GM19324 (cell line): Measurements from ENCODE around the gene INTS1.

Experiments used
- ATAC-seq: cut with Tn5 transposase; IDR thresholded peaks from one replicate; pipeline ENCODE4 v1.9.1; 2021; ENCODE audit warnings: mild to moderate bottlenecking, moderate library complexity; ENCODE audit not compliant: unreplicated experiment, low FRiP score

The INTS1 gene

DNA sequence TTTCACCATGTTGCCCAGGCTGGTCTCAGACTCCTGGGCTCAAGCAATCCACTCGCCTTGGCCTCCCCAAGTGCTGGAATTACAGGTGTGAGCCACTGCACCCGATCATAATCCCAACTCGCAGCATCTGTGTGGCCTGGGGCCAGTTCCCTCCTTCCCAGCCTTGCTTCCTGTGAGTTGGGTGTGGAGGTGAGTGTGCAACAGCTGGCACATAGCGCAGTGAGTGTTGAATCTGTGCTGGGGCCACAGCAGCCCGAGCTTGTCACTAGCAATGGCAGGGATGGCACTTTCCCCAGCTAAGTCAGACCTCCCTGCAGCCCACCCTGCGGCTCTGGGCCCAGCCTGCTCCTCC, 39.6 kb upstream of the INTS1 start:
- no peak for ATAC-seq

- ATAC-seq, result no peak
Observed at GRCh38 chr7:1542841-1543747, 38.9 kb upstream of the INTS1 start.

DNA sequence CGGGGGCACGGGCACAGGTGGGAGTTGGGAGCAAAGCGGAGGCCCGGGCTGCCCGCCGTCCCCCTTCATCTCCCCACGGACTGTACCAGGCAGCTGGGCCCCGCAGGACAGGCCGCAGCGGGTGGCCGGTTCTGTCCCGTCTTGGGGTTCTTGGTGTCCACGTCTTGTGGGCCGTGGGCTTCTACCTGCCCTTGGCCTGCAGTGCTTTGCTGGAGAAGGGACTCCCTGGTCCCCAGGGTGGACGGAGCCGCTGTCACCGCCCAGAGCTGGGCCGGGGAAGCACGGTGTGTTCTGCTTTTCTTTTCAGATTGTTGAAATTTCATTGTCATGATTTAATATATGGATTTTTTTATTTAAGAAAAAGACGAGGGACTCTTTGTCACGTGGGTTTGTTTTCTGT, 38.1 kb upstream of the INTS1 start:
- no peak for ATAC-seq

- ATAC-seq, result no peak
Observed at GRCh38 chr7:1541431-1542162, 37.4 kb upstream of the INTS1 start.

GRCh38 chr7:1540776-1541271, 36.6 kb upstream of the INTS1 start:
- ATAC-seq, result no peak

- ATAC-seq, result no peak
Observed at GRCh38 chr7:1539882-1540775, 35.9 kb upstream of the INTS1 start.

- ATAC-seq, result no peak
Observed at GRCh38 chr7:1539181-1539881, 35.1 kb upstream of the INTS1 start.

- no peak for ATAC-seq
Observed at GRCh38 chr7:1538544-1539180, 34.5 kb upstream of the INTS1 start.

DNA sequence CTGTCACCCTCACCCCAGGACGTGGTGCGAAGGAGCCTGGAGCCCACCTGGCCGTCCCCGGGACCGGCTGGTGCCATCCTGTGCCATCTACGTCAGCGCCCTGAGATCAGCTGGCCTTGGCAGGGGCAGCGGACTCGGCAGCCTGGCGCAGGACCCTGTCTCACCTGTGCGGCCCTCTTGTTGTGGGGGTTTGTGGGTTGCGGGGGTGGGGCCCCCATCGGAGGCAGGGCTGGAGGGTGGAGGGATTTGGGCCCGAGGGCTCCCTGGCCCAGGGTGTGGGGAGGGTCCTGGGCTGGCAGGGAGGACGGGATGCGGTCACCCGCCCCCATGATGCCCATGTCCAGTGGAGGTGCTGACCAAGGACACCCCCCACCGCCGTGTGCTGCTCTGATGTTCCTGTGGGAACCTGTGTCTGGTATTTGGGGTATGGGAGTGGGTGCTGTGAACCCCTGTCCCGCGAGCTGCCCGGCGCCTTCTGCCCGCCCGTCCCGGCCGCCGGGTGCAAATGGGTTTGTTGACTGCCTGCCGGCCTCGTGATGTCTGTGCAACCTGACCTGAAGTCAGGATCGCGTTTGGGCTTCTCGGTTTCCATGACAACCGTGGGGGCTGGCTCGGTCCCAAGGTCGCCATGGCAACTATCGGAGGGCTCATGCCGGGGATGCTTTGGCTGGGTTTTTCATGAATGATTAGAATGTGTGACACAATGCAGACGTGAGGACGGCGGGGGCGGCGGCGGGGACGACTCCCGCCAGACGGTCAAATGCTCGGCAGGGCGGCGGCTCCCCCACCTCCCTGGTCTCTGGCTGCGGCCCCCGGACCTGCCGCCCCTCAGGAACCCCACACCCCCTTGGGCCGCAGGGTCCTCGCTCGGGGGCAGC, 33.6 kb upstream of the INTS1 start:
- no peak for ATAC-seq

DNA sequence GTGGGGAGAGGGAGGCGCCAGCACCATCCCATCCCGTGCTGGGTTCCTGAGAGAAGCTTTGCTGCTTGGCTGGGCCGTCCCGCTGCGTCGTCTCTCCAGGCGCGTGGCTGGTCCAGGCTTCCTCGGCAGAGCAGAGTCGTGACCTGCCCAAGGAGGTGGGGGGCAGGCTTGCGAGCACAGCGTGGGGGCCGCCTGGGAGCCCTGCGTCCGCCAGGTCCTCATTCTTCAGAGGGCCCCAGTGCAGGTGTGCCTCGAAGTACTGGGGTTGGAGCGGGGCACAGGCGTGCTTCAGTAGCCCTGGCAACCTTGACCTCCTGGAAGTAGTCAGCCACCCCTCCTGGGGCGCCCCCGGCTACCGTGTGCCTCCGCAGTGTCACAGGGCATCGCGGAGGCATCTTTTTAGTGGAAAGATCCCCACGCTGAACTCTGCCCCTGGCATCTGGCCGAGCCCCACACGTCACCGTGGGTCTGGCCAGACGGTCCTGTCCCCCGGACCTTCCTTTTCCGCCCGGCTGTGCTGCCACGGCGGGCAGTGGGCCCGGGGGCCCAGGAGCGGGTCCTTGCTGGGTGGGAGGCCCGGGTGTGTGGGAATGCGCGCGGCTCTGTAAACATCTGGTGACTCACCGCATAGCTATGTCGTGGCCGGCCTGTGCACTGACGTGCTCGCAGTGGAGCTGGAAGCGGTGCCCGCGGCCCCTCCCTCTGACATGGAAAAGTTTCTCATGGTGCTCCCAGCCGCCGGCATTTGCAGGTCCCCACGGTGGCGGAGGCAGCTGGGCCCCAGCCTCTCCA, 32.8 kb upstream of the INTS1 start:
- no peak for ATAC-seq

DNA sequence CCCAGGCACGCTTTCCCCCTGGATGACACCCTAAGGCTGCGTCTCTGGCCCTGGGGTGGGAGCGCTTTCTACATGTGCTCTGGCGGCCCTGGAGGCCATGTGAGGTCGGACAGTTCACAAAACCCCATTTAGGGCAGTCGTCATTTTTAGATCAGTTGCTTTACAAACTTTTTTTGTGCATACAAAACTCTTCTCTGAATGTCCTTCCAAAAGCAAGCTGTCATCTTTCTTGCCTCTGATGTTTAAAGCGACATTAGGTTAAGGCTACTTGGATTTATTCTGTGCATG, 32.2 kb upstream of the INTS1 start:
- no peak for ATAC-seq

DNA sequence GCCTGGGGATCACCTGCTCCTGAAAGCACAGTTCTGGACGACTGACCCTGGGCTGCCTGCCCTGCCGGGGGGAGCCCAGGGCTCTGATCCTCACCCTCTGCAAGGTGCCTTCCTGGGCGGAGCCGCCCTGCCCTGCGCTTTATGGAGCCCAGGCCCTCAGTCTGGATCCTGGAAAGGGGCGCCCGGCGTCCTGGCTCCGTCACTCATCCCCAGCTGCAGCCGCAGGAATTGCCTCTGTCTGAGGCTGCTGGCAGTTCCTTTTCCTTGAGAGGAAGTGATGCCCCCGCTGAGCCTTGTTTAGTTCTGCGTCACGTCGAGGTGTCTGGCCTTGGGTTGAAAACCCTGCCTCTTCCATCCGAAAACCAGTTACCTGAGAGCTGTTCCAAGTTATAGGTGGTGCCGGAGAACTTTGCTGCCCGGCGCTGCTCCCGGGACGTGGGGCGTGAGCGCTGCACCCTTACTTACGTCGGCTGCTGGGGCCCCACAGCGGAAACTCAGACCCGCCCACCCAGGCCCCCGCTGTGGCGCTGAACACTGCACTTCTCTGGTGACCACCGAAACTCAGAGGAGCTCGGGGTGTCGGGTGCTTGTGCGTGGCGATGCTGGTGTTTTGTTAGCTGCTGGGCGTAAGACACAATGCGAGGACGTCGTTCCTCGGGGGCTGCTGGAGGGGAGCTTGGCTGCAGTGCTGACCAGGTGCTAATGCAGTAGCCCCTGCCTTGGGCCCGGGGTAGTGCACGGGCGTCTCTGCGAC, 31.7 kb upstream of the INTS1 start:
- no peak for ATAC-seq

DNA sequence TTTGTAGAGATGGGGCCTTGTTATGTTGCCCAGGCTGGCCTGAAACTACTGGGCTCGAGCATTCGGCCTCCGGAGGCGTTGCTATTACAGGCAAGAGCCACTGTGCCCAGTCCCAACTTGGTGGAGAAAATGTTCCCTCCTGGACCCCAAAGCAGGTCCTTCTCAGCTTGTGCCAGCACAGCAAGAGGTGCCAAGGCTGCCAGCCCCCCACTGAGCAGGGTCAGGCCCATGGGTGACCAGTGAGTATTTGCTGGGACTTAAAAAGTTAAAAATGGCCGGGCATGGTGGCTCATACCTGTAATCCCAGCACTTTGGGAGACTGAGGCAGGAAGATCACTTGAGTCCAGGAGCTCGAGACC, 30.9 kb upstream of the INTS1 start:
- ATAC-seq, result no peak

- ATAC-seq, result no peak
Observed at GRCh38 chr7:1534330-1535099, 30.3 kb upstream of the INTS1 start.

DNA sequence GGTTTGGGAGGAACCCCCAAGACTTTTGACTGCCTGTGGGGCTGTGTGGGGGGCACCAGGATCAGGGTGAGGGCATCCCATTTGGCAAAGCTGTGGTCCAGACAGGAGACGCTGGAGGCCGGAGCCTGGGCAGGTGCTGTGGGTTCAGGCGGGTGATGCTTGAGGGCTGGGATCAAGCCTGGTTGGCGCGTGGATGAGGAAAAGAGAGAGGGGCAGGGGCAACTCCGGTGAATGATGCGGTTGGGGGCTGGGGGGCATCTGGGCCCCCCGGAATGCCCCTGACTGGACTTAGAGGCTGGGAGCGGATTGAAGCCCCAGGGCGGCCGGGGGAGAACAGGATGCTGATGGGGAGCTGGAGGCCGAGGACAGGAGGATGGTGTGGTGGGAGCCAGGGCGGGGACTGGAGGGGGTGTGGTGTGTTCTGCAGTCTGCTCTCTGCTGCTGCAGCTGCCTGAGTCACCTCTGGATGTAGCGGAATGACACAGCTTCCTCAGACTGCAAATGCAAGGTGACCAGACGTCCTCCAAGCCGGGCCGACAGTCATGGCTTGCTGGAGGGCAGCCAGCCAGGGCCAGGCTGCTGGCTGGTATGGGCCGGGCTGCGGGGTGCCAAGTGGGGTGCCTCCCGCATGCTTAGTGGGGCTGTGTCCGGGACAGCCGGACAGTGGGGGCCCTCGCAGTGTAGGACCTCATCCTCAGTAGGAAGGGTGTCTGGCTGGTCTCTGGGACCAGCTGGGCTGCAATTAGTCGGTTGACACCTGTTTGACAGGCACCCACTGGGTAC, 29.5 kb upstream of the INTS1 start:
- ATAC-seq, result no peak

DNA sequence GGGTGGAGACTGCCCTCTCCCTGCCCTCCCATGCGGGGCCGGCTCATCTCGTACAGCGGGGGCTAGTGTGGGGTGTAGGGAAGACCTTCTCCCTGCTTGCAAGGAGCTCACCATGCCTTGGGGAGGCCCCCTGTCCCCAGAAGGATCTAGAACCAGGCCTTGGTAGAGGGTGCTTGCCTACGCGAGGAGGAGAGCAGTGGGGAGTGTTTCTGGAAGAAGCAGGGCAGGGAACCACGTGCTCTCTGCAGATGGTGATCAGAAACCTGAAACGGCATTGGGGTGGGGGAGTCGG, 29.0 kb upstream of the INTS1 start:
- ATAC-seq, result no peak
